Skin of body (tissue), 2 donors: Measurements from ENCODE around the gene FOXP3. TPM values are rescaled to one million over a fixed set of nuclear protein-coding genes. Genes with fewer than 3 reads are reported as not detected.

ENCODE experiments used
- DNase-seq: peaks from one replicate; lab custom pipeline; 2025; lab: John Stamatoyannopoulos, UW
- total RNA-seq: library from RNA; depleted of rRNA; stranded (reverse); fragments of >200 nt; gene quantifications from one replicate; pipeline ENCODE4 v1.2.3, GENCODE V29; 2014

Gene FOXP3
- total RNA-seq, 1 donor from 2014 or later, result not detected

GRCh38 chrX:49273181-49273727 lies 8.7 kb upstream of the FOXP3 start:
- DNase-seq, result no peak

DNA sequence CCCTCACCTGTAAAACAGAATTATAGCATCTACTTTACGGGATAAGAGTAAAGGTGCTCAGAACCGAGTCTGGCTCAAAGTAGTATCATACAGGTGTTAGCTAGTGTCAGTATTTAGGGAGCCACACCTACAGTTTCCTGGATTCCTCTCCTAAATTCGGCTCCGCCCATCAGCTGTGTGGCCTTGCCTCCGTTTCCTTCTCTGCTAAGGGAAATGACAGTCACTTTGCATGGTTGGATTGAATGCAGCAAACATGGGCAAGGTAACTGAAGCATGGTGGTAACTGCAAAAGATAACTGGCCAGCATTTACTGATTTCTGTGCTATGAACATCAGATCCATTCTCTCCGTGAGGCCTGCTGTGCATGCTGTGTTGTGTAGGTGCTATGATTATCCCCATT lies 7.9 kb upstream of the FOXP3 start:
- no peak for DNase-seq

GRCh38 chrX:49271341-49271740 lies 6.8 kb upstream of the FOXP3 start:
- DNase-seq, result no peak

GRCh38 chrX:49270249-49270921 lies 5.9 kb upstream of the FOXP3 start:
- DNase-seq, result no peak

DNA sequence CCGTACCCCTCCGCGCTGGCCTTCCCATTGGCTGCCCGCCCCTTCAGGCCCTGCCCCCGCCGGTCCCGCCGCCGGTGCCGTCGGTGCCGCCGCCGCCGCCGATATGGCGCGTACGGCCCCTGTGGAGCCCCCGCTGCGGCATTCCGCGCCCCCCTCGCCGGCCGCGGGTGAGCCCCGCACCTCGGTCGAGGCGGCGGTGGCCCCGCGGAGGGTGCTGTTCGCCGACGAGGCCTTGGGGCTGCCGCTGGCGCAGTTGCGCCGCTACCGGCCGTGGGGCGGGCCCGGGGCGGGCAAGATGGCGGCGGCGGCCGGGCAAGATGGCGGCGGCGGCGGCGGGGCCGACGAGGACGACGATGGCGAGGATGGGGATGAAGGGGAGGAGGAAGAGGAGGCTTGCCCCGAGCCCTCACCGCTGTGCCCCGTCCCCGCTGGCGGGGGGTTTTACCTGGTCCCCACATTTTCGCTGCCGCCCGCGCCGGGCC lies 5.3 kb upstream of the FOXP3 start, which contains the start of gene PPP1R3F:
Gene PPP1R3F, plus strand, starts transcription at position 27 of the 482 bp plus-strand sequence. Its CDS starts 77 bp downstream, at position 104.
- DNase-seq, result no peak

GRCh38 chrX:49269010-49269766 lies 4.7 kb upstream of the FOXP3 start:
- DNase-seq, result peak; percentile 95

DNA sequence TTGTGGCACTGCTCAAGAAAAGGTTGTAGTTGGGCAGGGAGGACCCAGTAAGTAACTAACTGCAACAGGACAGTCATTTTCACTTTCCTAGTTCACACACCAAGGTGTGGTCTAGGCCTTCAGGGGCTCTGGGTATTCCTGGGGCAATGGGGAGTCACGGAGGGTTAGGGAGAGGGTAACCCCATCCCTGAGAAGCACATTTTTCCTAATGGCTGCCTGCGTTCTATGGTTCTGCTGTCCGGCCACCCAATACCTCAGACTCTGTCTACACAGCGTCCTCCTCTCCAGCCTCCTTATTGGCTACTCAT lies 4.1 kb upstream of the FOXP3 start:
- DNase-seq, result no peak

DNA sequence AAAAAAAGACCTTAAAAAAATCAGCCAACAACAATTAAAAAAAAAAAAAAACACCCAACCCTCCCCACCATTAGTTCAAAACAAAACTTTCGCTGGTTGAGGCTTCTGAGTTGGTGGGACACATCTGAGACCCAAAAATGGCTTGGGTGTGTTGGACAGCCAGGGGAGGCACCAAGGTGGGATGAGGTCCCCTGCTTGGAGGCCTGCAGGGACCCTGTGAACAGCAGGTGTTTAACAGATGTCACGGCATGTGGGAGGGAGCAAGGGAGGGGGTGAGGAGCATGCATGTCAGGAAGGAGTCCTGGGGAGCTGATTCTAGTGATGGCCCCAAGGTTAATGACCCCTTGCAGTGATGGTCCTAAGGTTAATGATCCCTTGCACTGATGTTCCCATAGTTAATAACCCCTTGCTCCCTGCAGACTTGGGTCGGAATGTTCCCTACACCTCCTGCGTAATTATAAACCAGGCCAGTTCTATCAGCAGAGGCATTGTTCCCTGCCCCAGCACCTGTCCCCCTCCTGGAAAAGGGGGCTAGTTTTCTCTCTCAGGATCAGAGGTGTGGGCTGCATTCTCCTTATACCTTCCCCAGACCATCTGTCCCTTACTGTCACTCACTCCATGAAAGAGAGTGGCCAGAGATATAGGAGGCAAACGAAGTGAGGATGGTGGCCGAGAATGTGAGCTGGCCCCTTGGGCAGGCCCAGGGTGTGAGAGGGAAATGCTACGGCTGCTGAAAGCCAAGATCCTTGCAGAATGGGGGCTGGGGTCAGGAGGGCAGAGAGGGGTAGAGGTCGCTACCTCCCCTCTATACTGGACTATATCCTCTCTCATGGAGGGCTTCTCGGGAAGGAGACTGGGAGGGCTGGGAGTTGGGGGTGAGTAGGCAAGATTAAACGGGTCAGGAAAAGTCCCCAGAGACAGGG lies 2.3 kb upstream of the FOXP3 start:
- DNase-seq, result no peak

DNA sequence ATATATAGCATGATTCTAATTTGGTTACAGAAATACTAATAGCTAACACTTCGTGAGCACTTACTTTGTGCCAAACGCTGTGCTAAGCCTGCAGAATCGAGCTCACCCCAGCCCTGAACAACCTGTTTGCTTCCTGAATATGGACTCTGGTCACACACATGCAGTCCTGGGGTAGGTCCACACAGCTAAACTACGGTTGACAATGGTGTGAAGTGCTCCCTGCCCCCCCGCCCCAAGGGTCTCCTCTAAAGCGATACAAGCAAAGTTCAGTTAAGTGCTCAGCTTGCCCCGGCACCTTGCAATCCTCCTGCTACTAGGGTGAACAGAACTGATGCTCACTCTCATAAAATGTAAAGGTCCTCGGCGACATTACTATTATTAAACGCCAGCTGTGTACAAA lies 879 bp downstream of the FOXP3 start:
- no peak for DNase-seq

DNA sequence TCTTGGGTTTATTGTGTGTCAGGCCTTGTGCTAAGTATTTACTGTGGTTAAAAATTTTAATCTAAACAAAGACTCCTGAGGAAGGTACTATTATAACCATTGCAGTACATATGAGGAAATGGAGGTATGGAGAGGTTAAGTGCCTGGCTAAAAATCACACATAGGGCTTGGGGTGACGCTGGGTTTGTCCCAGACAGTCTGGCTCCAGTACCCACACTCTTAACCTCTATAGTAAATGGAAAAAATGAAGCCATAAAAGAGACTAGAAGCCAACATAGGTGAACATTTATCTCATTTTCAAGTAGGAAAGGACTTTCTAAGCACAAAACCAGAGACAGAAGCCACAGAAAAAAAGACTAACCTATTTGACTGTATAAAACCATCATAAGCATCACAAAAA lies 1.9 kb downstream of the FOXP3 start:
- no peak for DNase-seq

GRCh38 chrX:49260221-49260985 lies 4.1 kb downstream of the FOXP3 start:
- no peak for DNase-seq

GRCh38 chrX:49258749-49259124 lies 5.8 kb downstream of the FOXP3 start:
- DNase-seq, result no peak

DNA sequence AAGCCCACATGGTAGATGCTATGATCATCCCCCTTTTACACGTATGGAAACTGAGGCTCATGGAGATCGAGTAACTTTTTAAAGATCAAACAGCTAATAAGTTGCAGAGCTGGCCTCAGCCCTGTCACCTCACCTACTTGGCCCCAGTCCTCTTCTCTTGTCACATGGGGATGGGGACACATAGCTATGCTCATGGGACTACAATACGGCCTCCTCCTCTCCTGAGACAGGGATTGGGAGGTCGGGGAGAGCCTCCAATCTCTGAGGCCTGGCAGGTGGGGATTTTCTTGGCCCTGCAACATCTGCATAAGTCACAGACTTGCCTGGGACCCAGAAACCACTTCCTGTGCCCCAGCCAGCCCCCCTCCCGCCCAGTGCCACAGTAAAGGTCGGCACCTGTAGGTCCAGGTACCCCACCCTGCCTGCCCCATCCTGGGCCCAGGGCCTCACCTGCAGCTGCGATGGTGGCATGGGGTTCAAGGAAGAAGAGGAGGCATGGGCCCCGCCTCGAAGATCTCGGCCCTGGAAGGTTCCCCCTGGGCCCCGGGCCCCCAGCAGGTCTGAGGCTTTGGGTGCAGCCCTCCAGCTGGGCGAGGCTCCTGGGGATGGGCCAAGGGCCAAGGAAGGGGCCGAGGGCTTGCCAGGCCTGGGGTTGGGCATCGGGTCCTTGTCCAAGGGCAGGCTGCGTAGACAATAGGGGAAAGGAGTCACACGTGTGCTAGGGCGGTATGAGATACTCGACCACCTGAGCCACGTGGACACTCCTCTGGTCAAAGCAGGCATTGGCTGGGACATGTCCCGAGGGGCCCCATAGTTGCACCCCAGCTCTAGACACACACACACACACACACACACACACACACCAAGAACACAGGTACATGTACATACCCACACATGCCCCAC lies 6.4 kb downstream of the FOXP3 start:
- no peak for DNase-seq

DNA sequence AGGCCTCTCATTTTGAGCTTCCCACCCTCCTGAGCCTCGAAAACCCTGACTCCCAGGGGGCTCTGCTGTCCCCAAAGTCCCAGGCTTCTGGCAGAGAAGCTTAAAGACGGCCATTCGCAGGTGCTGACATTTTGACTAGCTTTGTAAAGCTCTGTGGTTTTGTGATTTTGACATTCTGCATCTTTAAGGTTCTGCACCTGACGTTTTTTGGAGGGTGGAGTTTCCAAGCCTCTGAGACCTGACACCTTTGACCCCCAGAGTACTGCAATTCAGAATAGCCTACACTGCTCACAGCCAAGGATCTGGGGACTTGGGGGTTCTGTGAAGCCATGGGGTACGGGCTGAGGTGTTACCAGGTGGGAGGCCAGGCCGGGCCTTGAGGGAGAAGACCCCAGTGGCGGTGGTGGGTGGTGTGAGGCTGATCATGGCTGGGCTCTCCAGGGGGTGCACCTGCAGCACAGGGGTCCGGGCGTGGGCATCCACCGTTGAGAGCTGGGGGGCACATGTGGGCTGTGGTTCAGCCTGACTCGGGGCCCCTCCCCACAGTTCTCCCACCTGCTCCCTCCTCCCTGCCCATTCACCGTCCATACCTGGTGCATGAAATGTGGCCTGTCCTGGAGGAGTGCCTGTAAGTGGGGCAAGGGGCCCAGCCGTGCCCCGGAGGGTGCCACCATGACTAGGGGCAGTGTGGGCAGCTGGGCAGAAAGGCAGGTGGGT lies 7.3 kb downstream of the FOXP3 start:
- DNase-seq, result no peak

DNA sequence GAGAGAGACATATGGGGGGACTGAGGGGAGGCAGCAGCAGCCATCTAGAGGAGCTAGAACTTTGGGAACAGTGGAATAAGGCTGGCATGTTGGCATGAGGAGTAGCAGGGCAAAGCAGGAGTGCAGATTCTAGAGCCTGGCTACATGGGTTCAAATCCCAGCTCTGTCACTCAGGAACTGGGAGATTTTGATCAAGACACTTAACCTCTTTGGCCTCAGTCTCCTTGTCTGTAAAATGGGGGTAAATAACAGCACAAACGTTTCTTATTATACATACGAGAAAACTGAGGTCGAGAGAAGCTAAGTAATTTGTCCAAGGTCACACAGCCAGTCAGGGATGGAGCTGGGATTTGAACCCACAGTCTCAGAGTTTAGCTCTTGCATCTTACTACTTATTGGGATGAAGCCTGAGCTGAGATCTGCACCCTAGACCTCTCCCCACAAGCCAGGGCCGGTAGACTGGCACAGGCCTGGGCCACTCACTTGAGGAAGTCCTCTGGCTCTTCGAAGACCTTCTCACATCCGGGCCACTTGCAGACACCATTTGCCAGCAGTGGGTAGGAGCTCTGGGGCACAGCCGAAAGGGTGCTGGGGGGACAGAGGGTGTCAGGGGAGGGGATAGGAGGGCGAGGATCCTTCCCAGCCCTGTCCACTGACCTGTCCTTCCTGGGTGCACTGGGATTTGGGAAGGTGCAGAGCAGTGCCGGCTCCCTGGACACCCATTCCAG lies 8.1 kb downstream of the FOXP3 start:
- no peak for DNase-seq

DNA sequence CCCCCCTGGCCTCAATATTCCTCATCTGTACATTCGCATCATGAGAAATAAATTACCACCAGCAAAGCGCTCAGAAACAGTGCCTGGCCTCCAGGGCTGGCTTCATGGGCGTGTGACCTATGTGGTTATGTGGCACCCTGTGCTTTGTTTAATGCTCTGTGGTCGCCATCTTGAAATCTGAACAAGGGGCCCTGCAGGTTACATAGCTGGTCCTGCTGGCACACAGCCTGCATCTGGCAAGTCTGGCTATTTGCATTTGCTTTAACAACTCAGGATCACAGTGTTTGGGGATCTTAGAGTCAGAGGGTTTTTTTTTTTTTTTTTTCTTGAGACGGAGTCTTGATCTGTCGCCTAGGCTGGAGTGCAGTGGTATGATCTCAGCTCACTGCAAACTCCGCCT lies 9.9 kb downstream of the FOXP3 start:
- DNase-seq, result no peak

DNA sequence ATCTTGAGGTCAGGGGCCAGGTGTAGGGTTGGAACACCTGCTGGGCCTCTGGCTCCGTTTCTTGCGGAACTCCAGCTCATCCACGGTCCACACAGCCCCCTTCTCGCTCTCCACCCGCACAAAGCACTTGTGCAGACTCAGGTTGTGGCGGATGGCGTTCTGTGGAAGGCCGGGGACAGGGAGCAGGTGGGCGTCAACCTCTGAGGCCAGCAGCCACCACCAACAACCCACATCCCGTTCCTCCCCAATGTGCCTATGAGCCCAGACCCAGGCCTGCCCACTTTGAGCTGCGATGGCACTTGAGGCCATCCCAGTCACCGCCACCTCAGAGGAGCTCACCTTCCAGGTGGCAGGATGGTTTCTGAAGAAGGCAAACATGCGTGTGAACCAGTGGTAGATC lies 13.2 kb downstream of the FOXP3 start:
- DNase-seq, result no peak

GRCh38 chrX:49250578-49250977 lies 13.9 kb downstream of the FOXP3 start:
- DNase-seq, result no peak

- no peak for DNase-seq
Measured at GRCh38 chrX:49250066-49250465, 14.4 kb downstream of the FOXP3 start.
